Left lung (tissue), 10 donors: ENCODE measurements around the gene MAGEA3. TPM values are rescaled to one million over a fixed set of nuclear protein-coding genes. Genes with fewer than 3 reads are reported as not detected.
"Not testable (repeated sequence)": the region's sequence is repeated elsewhere in the genome, so short reads cannot be mapped to it uniquely, and the experiment has no call there.

Experiments used
- ATAC-seq: fragments of 200-7000 bp; cut with Tn5 transposase; one replicate; pipeline ENCODE4 v1.9.1; 2020; ENCODE audit warnings: moderate library complexity
- DNase-seq, 4 donors: peaks; one replicate each; pipeline ENCODE4 v3.0.0-alpha.2; 2013 to 2020
- H3K27ac ChIP-seq, 2 donors: fragments of 200-600 bp; sonication (generic) in 1 of 2; one replicate each; pipeline versions ENCODE4 v1.5.0 to v1.8.0; 2020 to 2021
- H3K27me3 ChIP-seq, 2 donors: fragments of 200-600 bp; sonication (generic) in 1 of 2; one replicate each; pipeline versions ENCODE4 v1.5.0 to v1.8.0; 2020 to 2021
- H3K36me3 ChIP-seq, 2 donors: fragments of 200-600 bp; sonication (generic) in 1 of 2; one replicate each; pipeline versions ENCODE4 v1.5.0 to v1.8.0; 2020 to 2021
- H3K4me1 ChIP-seq, 2 donors: fragments of 200-600 bp; one replicate each; pipeline ENCODE4 v1.8.0; 2021
- H3K4me3 ChIP-seq, 2 donors: fragments of 200-600 bp; sonication (generic) in 1 of 2; one replicate each; pipeline versions ENCODE4 v1.5.0 to v1.8.0; 2020 to 2021; ENCODE audit warnings: mild to moderate bottlenecking in 1 of 2
- H3K9me3 ChIP-seq, 2 donors: fragments of 200-600 bp; sonication (generic) in 1 of 2; one replicate each; pipeline versions ENCODE4 v1.5.0 to v1.8.0; 2020 to 2021
- CTCF ChIP-seq, 2 donors: fragments of 200-600 bp; sonication (generic) in 1 of 2; IDR thresholded peaks; one replicate each; pipeline versions ENCODE4 v1.5.0 to v1.8.0; 2021; ENCODE audit warnings: antibody characterized with exemption in 2 of 2
- intact Hi-C, 2 donors: fragments of 100-400 bp; cut with DNase I; formaldehyde crosslinking; loops; one replicate each; pipeline versions ENCODE4 v1.11.2 to v1.14.2; 2022
- polyA plus RNA-seq, 6 donors: library from polyadenylated mRNA; unstranded; fragments of 120-200 nt; gene quantifications; one replicate each; pipeline ENCODE4 v1.2.1, GENCODE V29; 2013; ENCODE audit not compliant: insufficient read length in 6 of 6
- total RNA-seq, 2 donors: library from RNA; stranded (reverse); fragmentation: NEBNext Ultra II Directional; extraction: Animal tissue kit (Norgen Biotek cat#: 25700); gene quantifications; one replicate each; pipeline ENCODE4 v1.2.1, GENCODE V29; 2021
- donor health status: DM: no; HTN: yes; CAD: no.
- donor health status: DM: no; HTN: no; CAD: no.

Gene MAGEA3
- total and polyA plus RNA-seq, 8 donors = not detected

- DNase-seq = no peak
- ATAC-seq = no peak
- Histone ChIP-seq H3K36me3 (no peaks in the 10 kb centered on the region), H3K9me3 (no peaks in the 10 kb centered on the region), H3K27ac (no peak overlapping the region), H3K27me3 (no peaks in the 10 kb centered on the region), H3K4me1 (no peaks in the 10 kb centered on the region), H3K4me3 (no peak overlapping the region)
- TF ChIP-seq CTCF (IDR thresholded peaks at IDR 0.05) = no peak
- intact Hi-C loops = no loop called here
Measured at GRCh38 chrX:152658302-152658701, 40.3 kb upstream of the MAGEA3 start.

- Histone ChIP-seq H3K9me3 (no peaks in the 10 kb centered on the region), H3K36me3 (no peaks in the 10 kb centered on the region), H3K27me3 (no peaks in the 10 kb centered on the region), H3K4me3 (no peak overlapping the region), H3K4me1 (no peaks in the 10 kb centered on the region), H3K27ac (no peak overlapping the region)
- DNase-seq (no peak), ATAC-seq (no peak)
- intact Hi-C loops = no loop called here
- TF ChIP-seq CTCF (IDR thresholded peaks at IDR 0.05) = no peak
Measured at GRCh38 chrX:152663086-152663485, 35.5 kb upstream of the MAGEA3 start.

GRCh38 chrX:152674135-152674534 is 24.5 kb upstream of the MAGEA3 start:
- no peaks in the 10 kb centered on the region for H3K36me3 ChIP-seq
- ATAC-seq (no peak), DNase-seq (no peak)
- no peak overlapping the region for H3K4me3 ChIP-seq
- intact Hi-C loops = no loop called here
- no peak for TF ChIP-seq CTCF (IDR thresholded peaks at IDR 0.05)
- H3K9me3 ChIP-seq = no peaks in the 10 kb centered on the region
- no peak overlapping the region for H3K27ac ChIP-seq
- H3K27me3 ChIP-seq = no peaks in the 10 kb centered on the region
- no peaks in the 10 kb centered on the region for H3K4me1 ChIP-seq

- intact Hi-C loops, ATAC-seq, H3K9me3 ChIP-seq, DNase-seq, H3K36me3 ChIP-seq, H3K4me1 ChIP-seq, H3K27me3 ChIP-seq, H3K4me3 ChIP-seq, H3K27ac ChIP-seq: not testable (repeated sequence)
Measured at GRCh38 chrX:152674652-152675051, 23.9 kb upstream of the MAGEA3 start.

- H3K4me3 ChIP-seq, H3K27ac ChIP-seq, H3K27me3 ChIP-seq, H3K9me3 ChIP-seq, ATAC-seq, H3K4me1 ChIP-seq, DNase-seq, intact Hi-C loops, H3K36me3 ChIP-seq: not testable (repeated sequence)
Measured at GRCh38 chrX:152681012-152681411, 17.6 kb upstream of the MAGEA3 start.

- H3K27me3 ChIP-seq, H3K27ac ChIP-seq, H3K9me3 ChIP-seq, ATAC-seq, H3K4me3 ChIP-seq, intact Hi-C loops, H3K36me3 ChIP-seq, H3K4me1 ChIP-seq: not testable (repeated sequence)
- DNase-seq = peak in 1 of 4 donors; percentile 26
Measured at GRCh38 chrX:152700390-152700789, 1.8 kb downstream of the MAGEA3 start.

- H3K9me3 ChIP-seq, H3K4me1 ChIP-seq, intact Hi-C loops, H3K27me3 ChIP-seq, H3K27ac ChIP-seq, H3K36me3 ChIP-seq, ATAC-seq, H3K4me3 ChIP-seq, DNase-seq: not testable (repeated sequence)
Measured at GRCh38 chrX:152706500-152706899, 7.9 kb downstream of the MAGEA3 start.

GRCh38 chrX:152709173-152709572 is 10.6 kb downstream of the MAGEA3 start, which contains the start of gene CSAG2:
CSAG2 (minus strand) TSS chrX:152709273; CDS start chrX:152709112, 161 bp downstream.
- H3K27ac ChIP-seq, H3K27me3 ChIP-seq, H3K36me3 ChIP-seq, H3K4me3 ChIP-seq, intact Hi-C loops, H3K9me3 ChIP-seq, DNase-seq, H3K4me1 ChIP-seq, ATAC-seq: not testable (repeated sequence)

GRCh38 chrX:152713195-152713594 is 14.6 kb downstream of the MAGEA3 start:
- H3K4me1 ChIP-seq, intact Hi-C loops, H3K27me3 ChIP-seq, H3K9me3 ChIP-seq, H3K36me3 ChIP-seq, DNase-seq, H3K27ac ChIP-seq, H3K4me3 ChIP-seq, ATAC-seq: not testable (repeated sequence)

GRCh38 chrX:152713815-152714787 is 15.5 kb downstream of the MAGEA3 start, which contains the start of gene MAGEA2B:
MAGEA2B (plus strand) TSS chrX:152714628; CDS start chrX:152717107, 2,479 bp downstream.
- H3K4me1 ChIP-seq, H3K4me3 ChIP-seq, ATAC-seq, DNase-seq, H3K9me3 ChIP-seq, intact Hi-C loops, H3K36me3 ChIP-seq, H3K27me3 ChIP-seq, H3K27ac ChIP-seq: not testable (repeated sequence)
